ENCODE results near the gene RPL18.
A peak's percentile ranks its signal among the peaks of the same experiment; 100 is the strongest.

Gene RPL18

DNA sequence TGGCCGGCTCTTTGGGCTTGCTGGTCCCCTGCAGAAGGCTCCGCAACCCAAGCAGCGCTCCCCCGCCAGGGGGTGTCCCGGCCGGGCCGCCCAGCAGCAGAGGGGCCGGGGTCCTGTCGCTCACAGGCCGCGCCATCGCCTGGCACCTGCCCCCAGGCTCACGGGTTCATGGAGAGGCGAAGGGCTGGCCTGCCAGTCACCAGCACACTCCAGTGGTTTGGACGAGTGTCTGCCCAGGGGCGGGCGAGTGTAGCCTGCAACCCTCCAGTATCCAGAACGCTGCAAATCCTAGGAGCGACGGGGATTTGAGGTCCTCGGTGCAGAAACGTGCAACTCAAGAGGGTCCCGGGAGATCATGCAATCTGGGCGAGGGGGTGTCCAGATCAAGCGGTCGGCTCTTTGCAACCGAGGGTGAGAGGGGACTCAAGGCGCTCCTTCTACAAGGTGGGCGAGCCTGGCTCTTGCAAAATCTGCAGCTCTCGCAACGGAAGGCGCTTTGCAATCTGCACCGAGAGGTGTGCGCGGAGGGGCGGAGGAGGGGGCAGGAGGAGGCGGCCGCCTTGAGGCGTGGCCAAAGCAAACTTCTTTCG is 18.0 kb upstream of the RPL18 start, which contains the start of gene DBP:
TSS of gene DBP (minus strand) at position 521 of the 590 bp plus-strand sequence. CDS start at position 136, 385 bp downstream.
- TF ChIP-seq, protein P1, sequence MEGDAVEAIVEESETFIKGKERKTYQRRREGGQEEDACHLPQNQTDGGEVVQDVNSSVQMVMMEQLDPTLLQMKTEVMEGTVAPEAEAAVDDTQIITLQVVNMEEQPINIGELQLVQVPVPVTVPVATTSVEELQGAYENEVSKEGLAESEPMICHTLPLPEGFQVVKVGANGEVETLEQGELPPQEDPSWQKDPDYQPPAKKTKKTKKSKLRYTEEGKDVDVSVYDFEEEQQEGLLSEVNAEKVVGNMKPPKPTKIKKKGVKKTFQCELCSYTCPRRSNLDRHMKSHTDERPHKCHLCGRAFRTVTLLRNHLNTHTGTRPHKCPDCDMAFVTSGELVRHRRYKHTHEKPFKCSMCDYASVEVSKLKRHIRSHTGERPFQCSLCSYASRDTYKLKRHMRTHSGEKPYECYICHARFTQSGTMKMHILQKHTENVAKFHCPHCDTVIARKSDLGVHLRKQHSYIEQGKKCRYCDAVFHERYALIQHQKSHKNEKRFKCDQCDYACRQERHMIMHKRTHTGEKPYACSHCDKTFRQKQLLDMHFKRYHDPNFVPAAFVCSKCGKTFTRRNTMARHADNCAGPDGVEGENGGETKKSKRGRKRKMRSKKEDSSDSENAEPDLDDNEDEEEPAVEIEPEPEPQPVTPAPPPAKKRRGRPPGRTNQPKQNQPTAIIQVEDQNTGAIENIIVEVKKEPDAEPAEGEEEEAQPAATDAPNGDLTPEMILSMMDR (IDR thresholded peaks at IDR 0.05) = peak; percentile 11; the same call in 1 of the 2 replicates
- TF ChIP-seq ZFX (IDR thresholded peaks at IDR 0.05; ENCODE audit: borderline replicate concordance) = no peak
- peak within 1 kb of the TSS; percentile 100 for H3K27ac ChIP-seq

- H3K27ac ChIP-seq = peak overlapping the region; percentile 100
- TF ChIP-seq ZFX (IDR thresholded peaks at IDR 0.05; ENCODE audit: borderline replicate concordance) = no peak
- TF ChIP-seq, protein P1 (IDR thresholded peaks at IDR 0.05) = no peak
These were observed 17.2 kb upstream of the RPL18 start for GRCh38 chr19:48635966-48636858.

DNA sequence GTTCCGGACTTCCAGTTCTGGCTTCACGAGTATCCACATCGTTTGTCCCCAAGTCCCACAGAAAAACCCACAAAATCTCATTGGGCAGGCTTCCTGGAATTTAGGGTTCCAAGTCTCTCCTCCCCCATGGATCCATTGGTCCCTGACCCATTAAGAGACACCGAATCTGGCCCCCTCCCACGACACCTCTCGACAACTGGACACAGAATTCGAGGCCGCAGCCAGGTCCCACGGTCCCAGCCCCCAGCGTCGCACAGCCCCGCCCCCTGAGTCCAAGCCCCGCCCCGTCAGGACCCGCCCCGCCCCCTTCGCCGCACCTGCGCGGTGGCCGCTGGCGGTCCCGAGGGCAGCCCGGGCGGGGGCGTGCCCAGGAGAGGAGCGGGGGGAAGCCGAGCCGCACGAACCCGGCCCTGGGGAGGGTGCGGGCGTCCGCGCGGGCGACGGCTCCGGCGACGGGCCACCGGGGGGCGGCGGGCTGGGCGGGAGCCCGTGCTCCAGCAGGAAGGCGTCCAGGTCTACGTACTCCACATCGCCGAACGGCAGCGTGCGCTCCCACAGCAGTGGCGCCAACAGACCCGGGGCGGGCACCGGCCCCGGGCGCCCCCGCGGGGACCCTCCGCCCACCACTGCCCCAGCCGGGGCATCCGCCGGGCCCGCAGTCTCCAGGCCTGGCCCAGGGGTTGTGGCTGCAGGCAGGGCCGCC is 16.4 kb upstream of the RPL18 start:
- peak overlapping the region; percentile 100 for H3K27ac ChIP-seq

GRCh38 chr19:48634424-48635262 is 15.7 kb upstream of the RPL18 start:
- peak overlapping the region; percentile 100 for H3K27ac ChIP-seq
- TF ChIP-seq, protein P1 (IDR thresholded peaks at IDR 0.05) = no peak
- no peak for TF ChIP-seq ZFX (IDR thresholded peaks at IDR 0.05; ENCODE audit: borderline replicate concordance)

More for the DNA sequence above, 16.4 kb upstream of the RPL18 start:
- TF ChIP-seq ZFX (IDR thresholded peaks at IDR 0.05; ENCODE audit: borderline replicate concordance) = no peak
- TF ChIP-seq, protein P1 (IDR thresholded peaks at IDR 0.05) = no peak; the same call in 1 of the 2 replicates

GRCh38 chr19:48634036-48634342 is 15.0 kb upstream of the RPL18 start:
- no peak for TF ChIP-seq ZFX (IDR thresholded peaks at IDR 0.05; ENCODE audit: borderline replicate concordance)
- TF ChIP-seq, protein P1 (IDR thresholded peaks at IDR 0.05) = no peak
- H3K27ac ChIP-seq = peak overlapping the region; percentile 100

DNA sequence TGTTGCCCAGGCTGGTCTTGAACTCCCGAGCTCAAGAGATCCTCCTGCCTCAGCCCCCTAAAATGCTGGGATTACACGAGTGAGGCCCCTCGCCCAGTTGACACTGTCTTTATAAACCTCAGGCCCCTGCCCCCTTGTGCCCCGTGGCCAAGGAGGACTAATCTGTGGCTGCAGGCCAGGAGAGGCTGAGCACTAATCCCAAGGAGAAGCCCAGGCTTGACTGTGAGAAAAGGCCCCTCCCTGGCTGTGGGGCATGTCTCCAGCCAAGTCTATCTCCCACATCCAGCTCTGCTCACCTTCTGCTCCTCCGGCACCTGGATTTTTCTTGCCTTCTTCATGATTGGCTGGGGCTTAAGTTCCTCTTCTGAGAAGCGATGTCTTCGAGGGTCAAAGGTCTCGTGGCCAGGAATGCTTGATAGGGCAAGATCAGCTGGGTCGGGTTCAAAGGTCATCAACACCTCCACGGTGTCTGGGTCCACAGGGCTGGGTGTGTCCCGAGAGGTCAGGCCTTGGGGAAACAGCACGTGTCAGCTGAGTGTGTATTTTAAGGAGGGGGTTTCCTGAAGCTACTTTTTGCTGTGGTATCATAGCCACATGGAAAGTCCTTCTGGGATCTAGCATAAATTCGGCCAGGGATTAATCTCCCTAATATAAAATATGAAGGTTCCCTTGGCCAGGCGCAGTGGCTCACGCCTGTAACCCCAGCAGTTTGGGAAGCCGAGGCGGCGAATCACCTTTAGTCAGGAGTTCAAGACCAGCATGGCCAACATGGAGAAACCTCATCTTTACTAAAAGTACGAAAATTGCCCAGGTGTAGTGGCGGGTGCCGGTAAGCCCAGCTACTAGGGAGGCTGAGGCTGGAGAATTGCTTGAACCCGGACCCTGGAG is 14.4 kb upstream of the RPL18 start:
- peak overlapping the region; percentile 100 for H3K27ac ChIP-seq
- TF ChIP-seq ZFX (IDR thresholded peaks at IDR 0.05; ENCODE audit: borderline replicate concordance) = no peak

Data from 22Rv1 (cell line).